ENCODE measurements around the gene ITGAL. TPM values are rescaled to one million over a fixed set of nuclear protein-coding genes. Genes with fewer than 3 reads are reported as not detected.
A peak's percentile ranks its signal among the peaks of the same experiment; 100 is the strongest.

Gene ITGAL
- total and polyA plus RNA-seq, 3 donors from 2014 or later, result 2.8 to 6.7 (median 5.0) TPM

GRCh38 chr16:30570636-30571444, 98.3 kb downstream of the ITGAL start:
- peaks cover 9% of the 10 kb centered on the region for H3K4me1 ChIP-seq
- no peaks in the 10 kb centered on the region for H3K27me3 ChIP-seq
- DNase-seq, result peak; percentile 49
- no peaks in the 10 kb centered on the region for H3K9me3 ChIP-seq
- peak overlapping the region; percentile 97 for H3K27ac ChIP-seq
- TF ChIP-seq POLR2A (IDR thresholded peaks at IDR 0.05) (no peak), CTCF (IDR thresholded peaks at IDR 0.05) (no peak)
- H3K4me3 ChIP-seq, result peak overlapping the region; percentile 62 to 80
- intact Hi-C loops (cut with DNase I; ENCODE audit: low total_unique reads), result no loop called here
- WGBS, 2 donors, result 4 to 5% methylated on average over 7 to 22 of the region's 22 CpGs
- no peaks in the 10 kb centered on the region for H3K36me3 ChIP-seq (ENCODE audit: low read depth, missing control alignments)

GRCh38 chr16:30571445-30572322, 99.1 kb downstream of the ITGAL start, which contains the start of gene ZNF688:
TSS of gene ZNF688 (minus strand) at chr16:30571714. CDS start at chr16:30571629, 85 bp downstream.
- peak in 1 of 3 experiments; percentile 28 for TF ChIP-seq CTCF (IDR thresholded peaks at IDR 0.05)
- TF ChIP-seq POLR2A (IDR thresholded peaks at IDR 0.05), result no peak
- Histone ChIP-seq H3K27ac (peak within 1 kb of the TSS; percentile 97), H3K9me3 (no peaks in the 10 kb centered on the region), H3K4me3 (peak within 1 kb of the TSS; percentile 62 to 80), H3K36me3 (ENCODE audit: low read depth, missing control alignments) (no peaks in the 10 kb centered on the region), H3K4me1 (peaks cover 9% of the 10 kb centered on the region), H3K27me3 (no peaks in the 10 kb centered on the region)
- peak; percentile 96 for DNase-seq
- WGBS, 2 donors, result 0% methylated on average over 21 to 50 of the region's 67 CpGs
- intact Hi-C loops (cut with DNase I; ENCODE audit: low total_unique reads), result no loop called here

Small RNA genes lying within 50 kb of the gene (microRNA-seq; reads per million reads assigned to microRNA genes)
- gene MIR4518 (ENCODE audit: borderline number of aligned reads in 2 of 2, borderline replicate concordance in 1 of 2), result 0 reads per million in 2 donors

Small RNA genes lying within 50 kb of the gene (small RNA-seq; reads per million reads assigned to genes)
- gene MIR4518 (0 reads per million in 2 donors), gene RF00019 (0 reads per million in 2 donors), gene RNU7-61P (0 reads per million in 2 donors)

Other genes with a start within 250 kb of the ITGAL start
- 10 to 100 TPM; 11.0 to 15.7 TPM for gene NPIPB13, start 224.3 kb upstream of the ITGAL start, total RNA-seq
- 4.7 TPM for gene NPIPB13, start 224.3 kb upstream of the ITGAL start, polyA plus RNA-seq (ENCODE audit: insufficient read depth, low read depth, low replicate concordance)
- gene CD2BP2, start 117.4 kb upstream of the ITGAL start, total RNA-seq, result 10 to 100 TPM; 32.8 to 39.5 TPM
- 52.5 TPM for gene CD2BP2, start 117.4 kb upstream of the ITGAL start, polyA plus RNA-seq (ENCODE audit: insufficient read depth, low read depth, low replicate concordance)
- 10 to 100 TPM; 60.5 to 64.0 TPM for gene TBC1D10B, start 102.2 kb upstream of the ITGAL start, total RNA-seq
- gene TBC1D10B, start 102.2 kb upstream of the ITGAL start, polyA plus RNA-seq (ENCODE audit: insufficient read depth, low read depth, low replicate concordance), result 86.2 TPM
- gene MYL11, start 97.9 kb upstream of the ITGAL start, total RNA-seq, result 1 to 10 TPM; 2.5 to 4.2 TPM
- 18.5 TPM for gene MYL11, start 97.9 kb upstream of the ITGAL start, polyA plus RNA-seq (ENCODE audit: insufficient read depth, low read depth, low replicate concordance)
- gene SEPTIN1, start 90.2 kb upstream of the ITGAL start, total RNA-seq, result 1 to 10 TPM in 1 of 2 donors, under 1 TPM in 1; 0.63 to 2.4 TPM
- gene SEPTIN1, start 90.2 kb upstream of the ITGAL start, polyA plus RNA-seq (ENCODE audit: insufficient read depth, low read depth, low replicate concordance), result 3.9 TPM
- gene ZNF48, start 77.3 kb upstream of the ITGAL start, total RNA-seq, result 1 to 10 TPM; 6.5 to 9.0 TPM
- 6.3 TPM for gene ZNF48, start 77.3 kb upstream of the ITGAL start, polyA plus RNA-seq (ENCODE audit: insufficient read depth, low read depth, low replicate concordance)
- gene ZNF771, start 65.1 kb upstream of the ITGAL start, total RNA-seq, result 10 to 100 TPM; 35.6 to 37.2 TPM
- 3.0 TPM for gene ZNF771, start 65.1 kb upstream of the ITGAL start, polyA plus RNA-seq (ENCODE audit: insufficient read depth, low read depth, low replicate concordance)
- gene DCTPP1, start 42.7 kb upstream of the ITGAL start, total RNA-seq, result 10 to 100 TPM; 15.2 to 26.1 TPM
- 23.6 TPM for gene DCTPP1, start 42.7 kb upstream of the ITGAL start, polyA plus RNA-seq (ENCODE audit: insufficient read depth, low read depth, low replicate concordance)
- gene SEPHS2, start 26.9 kb upstream of the ITGAL start, total RNA-seq, result 10 to 100 TPM; 17.7 to 19.8 TPM
- gene SEPHS2, start 26.9 kb upstream of the ITGAL start, polyA plus RNA-seq (ENCODE audit: insufficient read depth, low read depth, low replicate concordance), result 24.7 TPM
- gene ZNF768, start 53.8 kb downstream of the ITGAL start, total RNA-seq, result 10 to 100 TPM; 52.2 to 64.3 TPM
- 52.3 TPM for gene ZNF768, start 53.8 kb downstream of the ITGAL start, polyA plus RNA-seq (ENCODE audit: insufficient read depth, low read depth, low replicate concordance)
- gene ZNF747, start 62.1 kb downstream of the ITGAL start, total RNA-seq, result 10 to 100 TPM; 18.7 to 23.3 TPM
- 13.1 TPM for gene ZNF747, start 62.1 kb downstream of the ITGAL start, polyA plus RNA-seq (ENCODE audit: insufficient read depth, low read depth, low replicate concordance)
- 10 to 100 TPM; 21.9 to 23.2 TPM for gene ZNF764, start 85.6 kb downstream of the ITGAL start, total RNA-seq
- 11.3 TPM for gene ZNF764, start 85.6 kb downstream of the ITGAL start, polyA plus RNA-seq (ENCODE audit: insufficient read depth, low read depth, low replicate concordance)
- 10 to 100 TPM; 21.7 to 54.6 TPM for gene ZNF688, start 99.0 kb downstream of the ITGAL start, total RNA-seq
- gene ZNF688, start 99.0 kb downstream of the ITGAL start, polyA plus RNA-seq (ENCODE audit: insufficient read depth, low read depth, low replicate concordance), result 38.5 TPM
- gene ZNF785, start 113.0 kb downstream of the ITGAL start, total RNA-seq, result 10 to 100 TPM; 14.8 to 17.1 TPM
- gene ZNF785, start 113.0 kb downstream of the ITGAL start, polyA plus RNA-seq (ENCODE audit: insufficient read depth, low read depth, low replicate concordance), result 5.9 TPM
- 10 to 100 TPM; 33.0 to 41.3 TPM for gene ZNF689, start 137.6 kb downstream of the ITGAL start, total RNA-seq
- 82.7 TPM for gene ZNF689, start 137.6 kb downstream of the ITGAL start, polyA plus RNA-seq (ENCODE audit: insufficient read depth, low read depth, low replicate concordance)
- gene PRR14, start 178.2 kb downstream of the ITGAL start, total RNA-seq, result 10 to 100 TPM; 60.0 to 66.3 TPM
- gene PRR14, start 178.2 kb downstream of the ITGAL start, polyA plus RNA-seq (ENCODE audit: insufficient read depth, low read depth, low replicate concordance), result 37.0 TPM
- gene FBRS, start 185.7 kb downstream of the ITGAL start, total RNA-seq, result 100 to 1,000 TPM; 140 to 165 TPM
- gene FBRS, start 185.7 kb downstream of the ITGAL start, polyA plus RNA-seq (ENCODE audit: insufficient read depth, low read depth, low replicate concordance), result 302 TPM
- gene SRCAP, start 226.4 kb downstream of the ITGAL start, total RNA-seq, result 10 to 100 TPM; 74.3 to 80.8 TPM
- 44.3 TPM for gene SRCAP, start 226.4 kb downstream of the ITGAL start, polyA plus RNA-seq (ENCODE audit: insufficient read depth, low read depth, low replicate concordance)

All from testis (tissue), 3 donors.